ENCODE data around the gene LRP4.
"Not testable (repeated sequence)": the region's sequence is repeated elsewhere in the genome, so short reads cannot be mapped to it uniquely, and the experiment has no call there.

Gene LRP4

GRCh38 chr11:46918083-46918787 lies at the start of gene LRP4:
Gene LRP4 (minus strand): TSS chr11:46918550. CDS start chr11:46918379, 171 bp downstream.
- peak; percentile 86 for DNase-seq (ENCODE audit: low spot score)
- in situ Hi-C loops (cut with MboI; ENCODE audit: low sequenced_read_pairs, unreplicated experiment), result no loop called here
- TF ChIP-seq CTCF (IDR thresholded peaks at IDR 0.05; ENCODE audit: borderline replicate concordance, control extremely low read depth, extremely low read depth, insufficient read depth, missing control alignments), result no peak

GRCh38 chr11:46967962-46968361 lies 49.6 kb upstream of the LRP4 start:
- in situ Hi-C loops (cut with MboI; ENCODE audit: low sequenced_read_pairs, unreplicated experiment), result no loop called here
- no peak for TF ChIP-seq CTCF (IDR thresholded peaks at IDR 0.05; ENCODE audit: borderline replicate concordance, control extremely low read depth, extremely low read depth, insufficient read depth, missing control alignments)
- DNase-seq (ENCODE audit: low spot score), result no peak

GRCh38 chr11:46966773-46967172 lies 48.4 kb upstream of the LRP4 start:
- in situ Hi-C loops (cut with MboI; ENCODE audit: low sequenced_read_pairs, unreplicated experiment), result no loop called here
- TF ChIP-seq CTCF (IDR thresholded peaks at IDR 0.05; ENCODE audit: borderline replicate concordance, control extremely low read depth, extremely low read depth, insufficient read depth, missing control alignments), result no peak

GRCh38 chr11:46963844-46964243 lies 45.5 kb upstream of the LRP4 start:
- TF ChIP-seq CTCF (IDR thresholded peaks at IDR 0.05; ENCODE audit: borderline replicate concordance, control extremely low read depth, extremely low read depth, insufficient read depth, missing control alignments), result no peak
- no peak for DNase-seq (ENCODE audit: low spot score)
- in situ Hi-C loops (cut with MboI; ENCODE audit: low sequenced_read_pairs, unreplicated experiment), result no loop called here

More at GRCh38 chr11:46966773-46967172, 48.4 kb upstream of the LRP4 start:
- no peak for DNase-seq (ENCODE audit: low spot score)

GRCh38 chr11:46961886-46962285 lies 43.5 kb upstream of the LRP4 start:
- DNase-seq (ENCODE audit: low spot score); in situ Hi-C loops (cut with MboI; ENCODE audit: low sequenced_read_pairs, unreplicated experiment): not testable (repeated sequence)

GRCh38 chr11:46961041-46961440 lies 42.7 kb upstream of the LRP4 start:
- in situ Hi-C loops (cut with MboI; ENCODE audit: low sequenced_read_pairs, unreplicated experiment), result no loop called here
- no peak for TF ChIP-seq CTCF (IDR thresholded peaks at IDR 0.05; ENCODE audit: borderline replicate concordance, control extremely low read depth, extremely low read depth, insufficient read depth, missing control alignments)

GRCh38 chr11:46958777-46959176 lies 40.4 kb upstream of the LRP4 start:
- TF ChIP-seq CTCF (IDR thresholded peaks at IDR 0.05; ENCODE audit: borderline replicate concordance, control extremely low read depth, extremely low read depth, insufficient read depth, missing control alignments), result no peak
- no peak for DNase-seq (ENCODE audit: low spot score)
- in situ Hi-C loops (cut with MboI; ENCODE audit: low sequenced_read_pairs, unreplicated experiment), result no loop called here

More at GRCh38 chr11:46961041-46961440, 42.7 kb upstream of the LRP4 start:
- no peak for DNase-seq (ENCODE audit: low spot score)
